OCI-LY7 (cell line): Measurements from ENCODE around the gene PCDHGA1.

ENCODE experiments used
- CTCF ChIP-seq: fragments of 200-600 bp; sonication (generic); conservative IDR thresholded peaks from 2 replicates; pipeline ENCODE4 v1.5.1; 2014; ENCODE audit warnings: mild to moderate bottlenecking, antibody characterized with exemption, low read length, moderate library complexity, mixed read lengths
- EZH2phosphoT487 ChIP-seq: fragments of 200-600 bp; sonication (generic); IDR thresholded peaks from 2 replicates; pipeline ENCODE4 v1.6.1; 2018; ENCODE audit warnings: low read depth, borderline replicate concordance, mild to moderate bottlenecking, mixed run types, antibody characterized with exemption, low read length, moderate library complexity, mixed read lengths

DNA sequence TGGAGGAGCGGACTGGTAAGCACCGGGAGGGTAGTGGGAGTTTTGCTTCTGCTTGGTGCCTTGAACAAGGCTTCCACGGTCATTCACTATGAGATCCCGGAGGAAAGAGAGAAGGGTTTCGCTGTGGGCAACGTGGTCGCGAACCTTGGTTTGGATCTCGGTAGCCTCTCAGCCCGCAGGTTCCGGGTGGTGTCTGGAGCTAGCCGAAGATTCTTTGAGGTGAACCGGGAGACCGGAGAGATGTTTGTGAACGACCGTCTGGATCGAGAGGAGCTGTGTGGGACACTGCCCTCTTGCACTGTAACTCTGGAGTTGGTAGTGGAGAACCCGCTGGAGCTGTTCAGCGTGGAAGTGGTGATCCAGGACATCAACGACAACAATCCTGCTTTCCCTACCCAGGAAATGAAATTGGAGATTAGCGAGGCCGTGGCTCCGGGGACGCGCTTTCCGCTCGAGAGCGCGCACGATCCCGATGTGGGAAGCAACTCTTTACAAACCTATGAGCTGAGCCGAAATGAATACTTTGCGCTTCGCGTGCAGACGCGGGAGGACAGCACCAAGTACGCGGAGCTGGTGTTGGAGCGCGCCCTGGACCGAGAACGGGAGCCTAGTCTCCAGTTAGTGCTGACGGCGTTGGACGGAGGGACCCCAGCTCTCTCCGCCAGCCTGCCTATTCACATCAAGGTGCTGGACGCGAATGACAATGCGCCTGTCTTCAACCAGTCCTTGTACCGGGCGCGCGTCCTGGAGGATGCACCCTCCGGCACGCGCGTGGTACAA, 146.0 kb downstream of the PCDHGA1 start:
- TF ChIP-seq CTCF (no peak), EZH2phosphoT487 (no peak)
